Non-pigmented ciliary epithelial cell (primary cell): ENCODE measurements around the gene ACKR3.

Experiments
- DNase-seq: peaks from one replicate; pipeline ENCODE4 v3.0.0-alpha.2; 2010; ENCODE audit warnings: low read depth

The ACKR3 gene

DNA sequence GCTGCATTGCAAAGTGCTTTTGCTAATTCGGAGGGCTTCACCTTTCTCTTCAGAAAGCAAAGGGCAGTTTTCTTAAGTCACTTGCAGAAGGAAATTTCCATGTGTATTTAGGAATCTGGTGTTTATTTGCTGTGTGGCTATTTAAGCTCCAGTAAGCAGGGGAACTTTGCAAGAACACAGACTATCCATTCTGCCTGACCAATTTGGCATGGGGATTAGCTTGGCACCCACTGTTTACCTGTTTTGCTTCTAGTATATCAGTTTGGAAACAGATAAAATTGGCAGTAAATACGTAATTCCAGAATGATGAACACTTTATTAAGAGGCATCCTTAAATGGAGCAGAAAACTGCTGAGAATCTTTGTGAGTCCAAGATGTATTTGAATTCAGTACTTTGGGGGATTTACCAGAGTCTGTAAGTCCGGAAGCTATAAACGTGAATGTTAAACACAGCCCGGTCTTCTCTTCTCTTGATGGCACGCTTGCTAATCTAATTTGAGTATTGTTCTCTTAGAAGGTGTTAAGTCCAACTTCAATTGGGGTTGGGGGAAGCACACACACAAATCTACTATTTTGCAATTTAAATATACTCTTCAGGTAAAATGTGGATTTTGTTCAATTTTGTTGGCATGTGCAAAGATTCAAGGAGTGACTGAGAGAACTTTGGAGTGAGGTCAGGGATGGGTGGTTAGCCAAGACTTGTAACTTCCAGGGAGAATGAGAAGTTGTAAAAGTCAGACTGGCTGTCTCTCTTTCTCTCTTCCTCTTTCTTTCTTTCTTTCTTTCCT is 650 bp downstream of the ACKR3 start:
- DNase-seq, result no peak

DNA sequence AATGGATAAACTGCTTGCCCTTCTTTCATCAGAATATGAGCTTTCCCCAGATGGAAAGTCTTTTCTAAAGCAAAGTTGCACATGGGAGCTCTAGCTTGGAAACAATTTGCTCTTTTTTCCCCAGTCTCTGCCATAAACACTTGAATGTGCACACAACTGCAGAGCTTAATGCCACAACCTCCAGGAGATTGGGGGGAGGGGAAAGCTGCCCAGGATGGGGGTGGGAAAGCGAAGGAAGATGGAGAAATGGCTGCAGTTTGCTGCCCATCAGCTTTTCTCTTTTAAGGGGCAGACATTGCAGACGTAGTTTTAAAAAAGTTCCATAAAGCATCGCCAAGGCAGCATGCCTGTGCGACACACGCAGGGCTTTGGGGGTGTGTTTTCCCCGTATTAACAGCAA is 1.5 kb downstream of the ACKR3 start:
- no peak for DNase-seq

DNA sequence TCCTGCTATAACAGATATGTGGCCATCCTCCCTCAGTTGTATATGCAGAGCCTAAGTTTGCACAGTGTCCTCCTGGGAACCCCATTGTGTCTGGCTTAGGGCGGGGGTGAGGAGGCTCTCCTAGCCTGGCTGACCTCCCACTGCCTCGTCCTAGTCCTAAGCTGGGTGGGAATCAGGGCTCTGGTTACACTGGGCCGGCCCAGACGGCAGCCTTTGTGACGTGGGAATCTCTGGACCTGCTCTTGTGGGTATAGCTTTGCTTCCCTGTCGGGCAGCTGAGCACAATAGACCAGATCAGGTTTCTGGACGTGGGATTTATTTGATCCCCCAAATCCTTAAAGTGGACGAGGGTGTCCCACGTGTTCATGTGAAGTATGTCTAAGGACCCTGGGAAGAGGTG is 2.9 kb downstream of the ACKR3 start:
- DNase-seq, result no peak

DNA sequence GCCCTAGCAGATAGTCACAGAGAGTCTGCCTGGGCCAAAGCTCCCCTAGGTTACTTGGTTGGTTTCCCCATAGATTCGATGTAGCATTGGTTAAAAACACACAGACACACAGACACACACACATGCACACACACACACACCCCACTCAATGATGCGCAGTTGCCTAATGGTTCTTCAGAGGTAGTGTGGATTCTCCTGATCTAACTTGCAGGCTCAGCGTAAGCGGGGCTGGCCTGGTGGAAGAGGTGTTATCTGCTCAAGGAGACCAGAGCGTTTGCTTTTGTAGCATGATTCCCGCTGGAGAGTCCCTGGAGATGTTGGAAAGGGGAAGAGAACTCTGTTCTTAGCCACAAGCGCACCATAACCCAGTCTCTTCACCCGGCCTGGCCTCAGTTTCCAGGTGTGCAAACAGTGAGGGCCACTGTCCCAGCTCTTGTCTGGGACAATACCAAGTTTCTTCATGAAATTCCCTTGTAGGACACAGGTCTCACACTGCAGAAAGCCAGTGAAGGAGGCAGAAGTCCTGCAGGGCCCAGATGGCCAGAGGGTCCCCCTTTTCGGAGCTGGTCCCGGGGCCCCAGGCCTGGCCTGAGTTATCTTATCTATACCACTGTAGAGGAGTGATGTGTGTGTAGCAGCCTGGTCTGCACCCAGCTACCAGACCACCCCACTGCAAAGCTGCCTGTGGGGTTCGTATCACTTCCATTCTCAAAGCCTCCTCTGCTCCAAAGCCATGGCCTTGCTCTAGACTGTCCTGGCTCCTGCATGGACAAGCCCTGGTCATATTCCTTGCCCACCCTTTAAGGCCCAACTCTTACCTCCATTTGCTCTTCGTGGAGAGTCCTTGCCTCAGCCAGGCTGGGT is 3.7 kb downstream of the ACKR3 start:
- DNase-seq, result no peak

DNA sequence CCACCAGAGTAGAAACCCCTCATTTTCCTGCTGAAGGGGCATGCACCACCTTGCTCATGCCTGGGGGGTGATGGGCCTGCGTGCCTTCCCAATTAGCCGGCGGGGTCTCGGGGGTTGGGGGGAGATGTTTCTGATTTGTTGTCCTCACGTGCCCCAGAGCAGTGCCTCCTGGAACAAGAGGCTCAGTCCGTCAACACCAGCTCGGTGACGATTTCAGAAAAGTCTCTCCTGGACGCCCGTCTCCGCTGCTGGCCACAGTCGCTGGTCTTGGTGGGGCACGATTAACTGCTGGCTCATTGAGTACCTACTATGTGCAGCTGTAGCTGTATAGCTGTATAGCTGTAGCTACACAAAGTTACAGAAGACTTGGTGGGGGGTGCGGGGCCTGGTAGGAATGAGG is 4.4 kb downstream of the ACKR3 start:
- DNase-seq, result no peak

DNA sequence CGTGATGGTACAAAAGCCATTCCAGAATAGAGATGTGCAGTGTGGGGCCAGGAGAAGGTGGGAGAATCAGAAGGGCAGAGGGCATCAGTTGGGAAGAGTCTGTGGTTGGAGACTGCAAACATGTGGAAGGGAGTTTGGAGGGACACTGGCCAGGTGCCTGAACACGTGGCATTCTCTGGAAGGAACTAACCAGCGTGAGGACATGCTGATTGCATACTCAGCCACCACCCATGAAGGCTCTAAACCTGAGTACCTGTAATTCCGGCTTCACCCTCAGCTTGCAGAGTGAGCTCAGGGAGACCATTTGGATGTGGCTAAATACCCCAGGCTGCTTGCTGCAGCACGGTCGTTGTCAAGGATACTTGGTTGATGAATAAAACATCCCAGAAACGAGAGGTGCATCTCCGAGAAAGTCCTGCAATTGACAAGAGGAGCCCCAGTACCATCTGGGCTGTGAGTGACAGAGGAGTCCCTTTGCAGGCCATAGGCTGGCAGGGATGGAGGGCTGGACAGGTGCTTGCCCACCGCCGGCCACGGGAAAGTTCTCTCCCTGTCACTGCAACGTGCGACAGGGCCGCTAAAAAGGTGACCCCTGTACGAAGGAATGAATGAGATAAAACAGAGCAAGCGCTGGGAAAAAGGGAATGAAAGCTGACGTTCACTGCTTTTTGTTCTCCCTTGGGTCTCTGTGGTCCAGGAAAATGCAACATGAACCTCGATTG is 5.0 kb downstream of the ACKR3 start:
- no peak for DNase-seq

DNA sequence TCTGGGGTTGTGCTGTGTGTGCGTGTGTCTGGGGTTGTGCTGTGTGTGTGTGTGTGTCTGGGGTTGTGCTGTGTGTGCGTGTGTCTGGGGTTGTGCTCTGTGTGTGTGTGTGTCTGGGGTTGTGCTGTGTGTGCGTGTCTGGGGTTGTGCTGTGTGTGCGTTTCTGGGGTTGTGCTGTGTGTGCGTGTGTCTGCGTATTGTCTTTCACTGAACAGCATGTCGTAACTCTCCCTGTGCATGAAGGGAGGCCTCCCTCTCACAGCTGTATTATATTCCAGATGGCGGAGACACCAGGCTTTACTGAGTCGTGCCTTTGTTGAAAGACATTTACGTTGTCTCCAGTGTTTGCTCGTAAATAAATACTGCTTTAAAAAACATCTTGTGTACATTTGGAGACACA is 5.9 kb downstream of the ACKR3 start:
- DNase-seq, result no peak

DNA sequence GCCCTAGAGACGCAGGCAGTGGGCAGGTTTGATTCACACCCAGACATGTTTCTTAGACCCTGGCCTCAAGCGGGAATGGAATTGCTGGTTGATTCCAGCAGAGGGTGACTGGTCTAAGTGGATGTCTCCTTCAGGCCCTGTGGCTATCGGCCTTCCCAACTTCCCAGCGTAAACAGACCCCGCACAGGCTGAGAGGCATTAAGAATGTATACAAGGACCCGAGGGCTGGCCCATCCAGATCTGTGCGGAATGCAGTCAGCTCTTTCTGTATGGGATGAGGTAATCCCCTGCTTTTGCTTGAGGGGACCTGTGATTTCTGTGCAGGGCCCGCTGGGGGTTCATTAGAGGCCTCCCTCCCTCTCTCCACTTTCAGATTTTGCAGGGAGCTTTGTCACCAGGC is 6.5 kb downstream of the ACKR3 start:
- DNase-seq, result no peak

DNA sequence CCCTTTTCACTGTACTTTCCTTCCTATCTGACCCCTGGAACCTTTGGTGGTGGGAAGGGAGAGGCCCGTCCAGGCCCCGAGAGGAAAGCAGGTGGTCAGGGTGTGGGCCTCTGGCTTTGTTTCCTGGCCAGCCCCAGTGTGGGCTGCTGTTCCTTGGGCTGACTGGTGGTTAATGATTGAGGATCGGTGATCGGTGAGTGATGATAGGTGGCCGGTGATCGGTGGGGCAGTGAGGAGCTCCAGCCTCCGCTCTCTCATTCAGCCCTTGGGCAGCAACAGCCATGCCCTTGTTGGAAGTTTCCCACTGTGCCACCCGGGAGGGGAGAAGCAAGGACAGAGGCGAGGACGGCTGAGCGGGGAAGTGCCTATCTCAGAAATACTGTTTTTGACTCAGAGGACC is 7.3 kb downstream of the ACKR3 start:
- DNase-seq, result no peak

DNA sequence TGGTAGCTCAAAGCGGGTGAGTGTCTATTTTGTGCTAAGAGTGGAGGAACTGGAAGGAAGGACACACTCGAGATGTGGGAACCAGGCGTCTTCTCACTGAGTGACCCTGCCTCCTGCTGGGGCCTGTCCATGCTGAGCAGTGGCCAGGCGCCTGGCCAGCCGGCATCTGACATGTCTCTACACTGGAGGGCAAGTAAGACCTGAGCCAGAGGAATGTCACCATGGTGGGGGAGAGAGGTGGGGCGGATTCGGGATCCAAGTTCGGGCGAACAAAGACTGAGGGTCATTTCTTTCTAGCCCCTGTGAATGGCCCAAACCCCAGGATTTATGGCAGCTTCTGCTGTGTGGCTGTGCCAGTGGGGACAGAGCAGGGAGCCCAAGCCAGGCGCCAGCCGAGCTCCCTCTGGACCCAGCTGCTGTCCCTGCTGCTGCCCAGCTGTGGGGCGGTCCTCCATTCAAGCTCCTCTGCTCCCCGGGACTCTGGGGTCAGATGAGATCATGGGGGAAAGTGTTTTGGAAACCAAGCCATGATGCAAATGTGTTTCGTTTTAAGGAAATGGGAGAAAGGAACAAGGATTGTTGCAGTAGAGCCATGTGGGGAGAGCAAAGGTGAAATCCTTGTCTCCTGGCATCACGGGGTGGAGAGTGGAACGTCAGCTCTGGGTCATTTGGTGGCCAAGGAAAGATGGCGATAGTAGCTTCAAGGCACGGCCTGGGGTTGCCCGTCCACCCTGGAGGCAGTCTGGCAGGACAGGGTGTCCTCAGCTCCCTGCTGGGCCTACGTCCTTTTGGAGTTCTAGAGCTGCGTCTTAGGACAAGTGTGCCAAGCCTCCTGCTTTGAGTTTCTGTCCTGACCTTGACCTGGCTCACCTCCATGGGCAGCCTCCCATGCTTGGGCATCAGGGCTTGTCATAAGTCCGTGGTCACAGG is 8.1 kb downstream of the ACKR3 start:
- no peak for DNase-seq

DNA sequence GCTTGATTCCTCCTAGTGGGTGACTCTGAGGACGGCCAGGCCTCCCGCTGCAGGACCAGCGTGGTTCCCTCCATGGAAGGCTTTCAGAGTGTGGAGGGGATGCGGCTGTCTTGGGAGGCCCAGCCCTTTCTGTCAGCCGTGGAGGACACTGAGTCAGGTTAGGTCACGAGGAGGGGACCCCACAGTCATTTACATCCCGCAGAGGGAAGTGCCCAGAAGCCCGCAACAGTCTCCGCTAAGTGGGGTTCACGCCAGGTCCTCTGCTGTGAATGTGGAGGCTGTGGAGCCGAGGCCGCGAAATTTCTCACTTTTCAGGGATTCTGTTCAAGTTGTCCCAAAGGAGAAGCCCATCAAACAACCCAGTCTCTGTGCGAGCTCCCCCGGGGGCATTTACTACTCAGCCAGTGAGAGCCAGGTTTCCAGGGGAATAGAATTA is 8.8 kb downstream of the ACKR3 start:
- no peak for DNase-seq

DNA sequence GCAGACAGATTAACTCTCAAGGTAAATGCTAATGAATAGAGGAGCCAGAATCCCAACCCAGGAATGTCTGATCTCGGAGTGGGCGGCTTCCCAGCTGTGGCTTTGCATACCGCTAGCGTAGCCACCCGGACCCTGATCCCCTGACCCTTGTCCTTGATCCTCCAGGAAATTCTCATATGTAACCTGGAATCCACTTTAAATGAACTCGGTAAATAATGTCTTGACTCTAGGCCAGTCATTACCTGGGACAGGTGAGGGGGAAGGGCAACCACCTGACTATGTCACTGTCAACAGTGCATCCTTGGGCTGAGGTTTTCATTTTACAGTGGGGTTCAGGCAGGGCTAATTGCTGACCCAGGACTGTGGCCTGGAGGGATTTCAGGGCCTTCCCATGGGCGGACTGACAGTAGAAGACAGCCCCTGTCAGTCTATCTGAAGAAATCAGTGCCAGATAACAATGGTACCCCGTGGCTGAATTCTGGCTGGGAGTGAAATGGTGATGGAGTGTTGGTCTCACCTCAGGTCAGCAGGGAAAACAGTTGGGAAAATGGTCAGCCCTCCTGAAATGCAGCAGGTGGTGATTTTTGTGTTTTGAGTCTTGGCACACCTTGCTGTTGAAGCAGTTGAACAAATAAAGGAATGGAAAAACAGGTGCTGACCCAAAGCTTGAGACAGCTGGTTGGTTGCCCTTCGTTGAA is 9.6 kb downstream of the ACKR3 start:
- DNase-seq, result no peak

DNA sequence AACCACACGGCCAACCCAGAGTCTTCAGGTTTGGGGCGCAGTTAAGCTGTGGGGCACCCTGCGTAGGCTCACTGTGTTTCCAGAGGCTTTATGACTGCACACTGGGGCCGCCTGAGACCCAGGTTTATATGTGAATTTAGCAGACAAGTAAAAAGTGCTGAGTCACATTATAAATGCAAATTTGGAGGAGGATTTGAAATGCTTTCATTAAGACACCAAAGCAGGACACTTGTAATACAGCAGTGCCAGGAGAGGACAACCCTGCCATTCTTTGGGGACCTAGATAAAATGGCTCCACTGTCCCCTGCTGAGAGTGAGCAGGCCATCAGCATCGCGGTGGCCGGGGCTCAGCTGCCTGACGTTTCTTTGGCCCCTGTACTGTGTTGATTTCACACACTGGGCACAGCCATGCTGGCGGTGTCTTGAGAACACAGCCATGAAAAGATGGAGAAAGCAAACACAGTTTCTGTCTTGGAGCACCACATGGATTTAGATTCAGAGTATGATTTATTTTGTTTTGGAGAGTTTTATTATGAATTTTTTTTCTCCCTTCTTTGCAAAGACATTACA is 10.2 kb downstream of the ACKR3 start:
- DNase-seq, result no peak

DNA sequence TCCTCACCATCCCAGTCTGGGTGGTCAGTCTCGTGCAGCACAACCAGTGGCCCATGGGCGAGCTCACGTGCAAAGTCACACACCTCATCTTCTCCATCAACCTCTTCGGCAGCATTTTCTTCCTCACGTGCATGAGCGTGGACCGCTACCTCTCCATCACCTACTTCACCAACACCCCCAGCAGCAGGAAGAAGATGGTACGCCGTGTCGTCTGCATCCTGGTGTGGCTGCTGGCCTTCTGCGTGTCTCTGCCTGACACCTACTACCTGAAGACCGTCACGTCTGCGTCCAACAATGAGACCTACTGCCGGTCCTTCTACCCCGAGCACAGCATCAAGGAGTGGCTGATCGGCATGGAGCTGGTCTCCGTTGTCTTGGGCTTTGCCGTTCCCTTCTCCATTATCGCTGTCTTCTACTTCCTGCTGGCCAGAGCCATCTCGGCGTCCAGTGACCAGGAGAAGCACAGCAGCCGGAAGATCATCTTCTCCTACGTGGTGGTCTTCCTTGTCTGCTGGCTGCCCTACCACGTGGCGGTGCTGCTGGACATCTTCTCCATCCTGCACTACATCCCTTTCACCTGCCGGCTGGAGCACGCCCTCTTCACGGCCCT is 11.2 kb downstream of the ACKR3 start:
- DNase-seq, result no peak

DNA sequence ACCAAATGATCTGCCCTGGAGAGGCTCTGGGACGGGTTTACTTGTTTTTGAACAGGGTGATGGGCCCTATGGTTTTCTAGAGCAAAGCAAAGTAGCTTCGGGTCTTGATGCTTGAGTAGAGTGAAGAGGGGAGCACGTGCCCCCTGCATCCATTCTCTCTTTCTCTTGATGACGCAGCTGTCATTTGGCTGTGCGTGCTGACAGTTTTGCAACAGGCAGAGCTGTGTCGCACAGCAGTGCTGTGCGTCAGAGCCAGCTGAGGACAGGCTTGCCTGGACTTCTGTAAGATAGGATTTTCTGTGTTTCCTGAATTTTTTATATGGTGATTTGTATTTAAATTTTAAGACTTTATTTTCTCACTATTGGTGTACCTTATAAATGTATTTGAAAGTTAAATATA is 11.9 kb downstream of the ACKR3 start:
- DNase-seq, result no peak

DNA sequence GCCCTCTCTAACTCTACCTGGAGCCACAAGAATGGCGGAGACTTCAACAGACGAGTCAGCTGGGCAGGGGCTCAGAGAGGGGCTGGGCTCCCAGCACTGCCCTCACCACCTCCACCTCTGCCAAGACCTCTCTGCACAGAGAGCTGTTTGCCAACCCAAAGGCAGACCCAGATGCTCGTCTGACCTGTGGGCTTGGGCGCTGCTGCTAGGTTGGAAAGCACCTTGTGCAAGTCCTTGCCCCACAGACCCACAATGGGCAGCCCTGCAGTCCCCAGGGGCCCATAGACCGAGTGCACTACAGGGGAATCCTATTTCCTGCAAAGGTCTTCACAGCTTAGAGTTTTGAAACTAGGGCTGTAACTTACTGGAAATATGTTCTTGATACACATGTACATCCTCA is 13.3 kb downstream of the ACKR3 start:
- DNase-seq, result no peak

DNA sequence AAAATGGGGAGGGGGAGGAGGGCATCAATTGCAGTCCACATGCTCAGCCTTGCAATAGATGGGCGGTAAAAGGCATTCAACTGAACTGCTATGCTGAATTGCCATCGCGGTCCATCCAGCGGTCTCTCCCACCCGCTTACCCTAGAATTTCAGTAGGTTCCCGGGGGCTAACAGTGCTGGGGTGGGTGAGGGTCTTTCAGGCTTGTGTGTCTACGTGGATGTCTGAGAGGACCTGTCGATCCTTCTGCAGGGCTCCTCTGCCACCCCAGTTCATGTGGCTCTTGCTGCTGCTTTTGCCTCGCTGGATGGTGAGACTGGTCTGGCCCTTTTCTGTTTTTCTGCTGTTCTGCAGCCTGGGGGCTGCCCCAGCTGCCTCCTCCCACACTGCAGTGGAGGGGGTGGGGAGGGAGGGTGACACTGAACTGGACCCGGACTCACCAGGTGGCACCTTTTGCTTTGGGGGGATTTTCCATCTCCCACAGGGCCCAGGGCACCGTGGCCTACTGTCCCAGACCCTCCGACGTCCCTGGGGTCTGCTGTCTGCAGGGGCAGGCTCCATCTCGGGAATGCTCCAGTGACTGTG is 14.1 kb downstream of the ACKR3 start:
- DNase-seq, result no peak

DNA sequence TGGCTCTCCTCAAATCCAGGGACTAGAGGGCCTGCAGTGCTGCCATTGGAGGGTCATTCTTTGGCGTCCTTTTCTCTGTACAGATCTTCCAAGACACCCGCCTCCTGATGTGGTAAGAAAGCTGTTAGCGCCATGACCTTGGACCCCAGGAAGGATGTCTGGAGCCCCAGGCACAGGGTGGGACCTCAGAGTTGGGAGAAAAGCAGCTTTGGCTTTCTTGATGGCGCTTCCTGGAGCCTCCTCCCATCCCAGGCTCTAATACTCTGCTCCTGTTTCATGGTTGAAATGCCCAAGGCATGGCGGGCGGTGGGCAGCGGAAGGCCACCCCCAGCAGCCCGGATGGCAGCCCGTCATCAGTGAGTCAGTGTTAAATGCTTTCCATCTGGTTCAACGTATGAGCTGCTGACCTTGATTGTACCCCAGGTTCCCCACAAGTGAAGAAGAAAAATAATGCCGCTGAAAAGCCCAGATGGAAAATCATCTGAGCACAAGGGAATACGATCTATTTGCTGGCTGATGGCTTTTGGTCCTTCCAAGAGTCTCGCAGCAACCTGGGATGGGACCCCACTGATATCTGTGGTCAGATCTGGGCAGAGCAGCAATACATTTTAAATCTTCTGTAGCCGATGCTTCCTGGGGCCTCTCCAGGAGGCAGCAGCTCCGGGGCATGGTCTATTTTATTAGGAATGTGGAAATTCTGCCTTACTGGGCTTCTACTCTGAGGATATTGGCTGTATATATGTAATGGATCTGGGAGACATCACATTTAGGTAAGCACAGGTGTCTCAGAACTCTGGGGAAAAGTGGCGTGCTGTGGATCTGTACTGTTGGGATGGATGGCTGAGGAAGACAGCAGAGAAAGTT is 15.1 kb downstream of the ACKR3 start:
- DNase-seq, result no peak

DNA sequence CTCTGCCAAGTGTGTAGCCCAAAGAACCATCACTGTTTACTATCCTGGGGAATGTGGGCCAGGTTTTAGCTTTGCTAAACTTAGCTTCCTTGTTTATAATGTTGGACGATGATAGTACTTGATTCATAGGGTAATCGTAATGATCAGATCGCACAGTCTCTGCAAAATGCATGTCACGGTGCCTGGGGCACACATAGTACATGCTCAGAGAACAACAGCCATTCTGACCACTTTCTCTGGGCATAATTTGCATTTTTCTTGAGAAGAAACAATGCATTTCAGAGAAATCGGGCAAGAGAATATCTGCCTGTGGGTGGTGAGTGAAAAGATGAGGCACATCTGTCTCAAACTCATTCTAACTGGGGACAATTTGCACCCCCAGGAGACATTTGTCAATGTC is 16.3 kb downstream of the ACKR3 start:
- no peak for DNase-seq
